Stimulated activated CD8-positive, alpha-beta memory T cell treated with anti-CD3 and anti-CD28 coated beads, Interleukin-4, amount 100 ng/mL, for 1 hour (primary cell): ENCODE results near the gene NFIC.
"Not testable (repeated sequence)": the region's sequence is repeated elsewhere in the genome, so short reads cannot be mapped to it uniquely, and the experiment has no call there.

Experiments
- DNase-seq, 2 donors: peaks; one replicate each; pipeline ENCODE4 v3.0.0-alpha.2; 2020; ENCODE audit warnings: low read depth in 2 of 2, low spot score in 1 of 2

NFIC gene

DNA sequence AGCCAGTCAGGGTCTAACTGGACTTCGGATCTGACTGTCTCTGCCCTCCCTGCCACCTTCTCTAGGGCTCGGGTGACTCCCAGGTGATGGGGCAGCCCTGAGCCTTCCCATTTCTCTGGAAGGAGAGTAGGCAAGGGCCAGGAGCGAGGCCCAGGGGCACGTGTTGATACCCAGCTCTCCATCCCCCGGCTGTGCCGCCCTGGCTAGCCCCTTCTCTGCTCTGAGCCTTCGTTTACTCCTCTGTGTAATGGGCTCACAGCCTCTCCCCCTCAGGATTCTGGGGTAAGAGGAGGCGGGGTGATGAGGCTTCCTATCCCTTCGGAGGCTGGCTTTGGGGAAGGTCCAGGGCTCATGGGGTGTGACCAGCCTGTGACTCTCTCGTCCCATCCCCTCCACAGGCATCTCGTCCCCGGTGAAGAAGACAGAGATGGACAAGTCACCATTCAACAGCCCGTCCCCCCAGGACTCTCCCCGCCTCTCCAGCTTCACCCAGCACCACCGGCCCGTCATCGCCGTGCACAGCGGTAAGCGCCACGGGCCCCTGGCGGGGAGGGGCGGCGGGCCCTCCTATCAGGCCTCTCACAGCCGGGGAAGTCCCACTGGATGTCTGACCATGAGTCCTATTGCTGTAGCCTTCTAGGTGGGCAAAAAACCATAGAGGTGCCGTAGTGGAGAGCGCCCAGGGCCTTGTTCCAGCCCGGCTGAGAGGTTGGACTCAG, 82.4 kb downstream of the NFIC start:
- DNase-seq: no peak

DNA sequence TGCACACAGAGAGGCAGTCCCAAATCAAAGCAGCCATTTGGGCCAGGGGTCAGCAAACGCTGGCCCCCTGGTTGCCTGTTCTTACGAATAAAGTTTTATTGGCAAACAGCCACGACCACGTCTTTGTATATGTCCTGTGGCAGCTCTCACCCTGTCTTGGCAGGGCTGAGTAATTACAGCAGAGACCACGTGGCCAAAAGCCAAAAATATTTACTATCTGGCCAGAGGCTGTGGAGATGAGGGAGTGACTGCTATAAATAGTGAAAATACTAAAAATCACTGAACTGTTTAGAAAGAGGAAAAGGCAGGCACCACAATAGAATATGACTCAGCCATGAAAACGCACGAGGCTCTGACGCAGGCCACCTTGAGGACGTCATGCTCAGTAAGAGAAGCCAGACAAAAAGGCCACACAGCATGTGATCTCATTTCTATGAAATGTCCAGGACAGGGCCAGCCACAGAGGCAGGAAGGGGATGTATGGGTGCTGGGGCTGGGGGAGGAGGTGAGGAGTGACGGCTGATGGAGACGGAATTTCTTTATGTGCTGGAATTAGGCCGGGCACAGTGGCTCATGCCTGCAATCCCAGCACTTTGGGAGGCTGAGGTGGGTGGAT, 84.5 kb downstream of the NFIC start:
- DNase-seq: no peak

DNA sequence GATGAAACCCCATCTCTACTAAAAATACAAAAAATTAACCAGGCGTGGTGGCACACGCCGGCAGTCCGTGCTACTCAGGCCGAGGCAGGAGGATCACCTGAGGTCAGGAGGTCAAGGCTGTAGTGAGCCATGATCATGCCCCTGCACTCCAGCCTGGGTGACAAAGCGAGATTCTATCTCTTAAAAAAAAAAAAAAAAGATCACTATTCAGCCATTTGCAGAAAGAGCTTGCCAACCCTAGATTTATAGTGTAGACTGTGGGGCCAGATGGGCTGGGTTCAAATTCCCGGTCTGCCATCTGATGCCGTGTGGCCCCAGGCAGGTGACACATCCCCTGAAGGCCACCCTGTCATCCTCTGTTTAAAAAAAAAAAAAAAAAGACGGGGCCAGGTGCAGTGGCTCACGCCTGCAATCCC, 85.1 kb downstream of the NFIC start:
- DNase-seq: no peak

DNA sequence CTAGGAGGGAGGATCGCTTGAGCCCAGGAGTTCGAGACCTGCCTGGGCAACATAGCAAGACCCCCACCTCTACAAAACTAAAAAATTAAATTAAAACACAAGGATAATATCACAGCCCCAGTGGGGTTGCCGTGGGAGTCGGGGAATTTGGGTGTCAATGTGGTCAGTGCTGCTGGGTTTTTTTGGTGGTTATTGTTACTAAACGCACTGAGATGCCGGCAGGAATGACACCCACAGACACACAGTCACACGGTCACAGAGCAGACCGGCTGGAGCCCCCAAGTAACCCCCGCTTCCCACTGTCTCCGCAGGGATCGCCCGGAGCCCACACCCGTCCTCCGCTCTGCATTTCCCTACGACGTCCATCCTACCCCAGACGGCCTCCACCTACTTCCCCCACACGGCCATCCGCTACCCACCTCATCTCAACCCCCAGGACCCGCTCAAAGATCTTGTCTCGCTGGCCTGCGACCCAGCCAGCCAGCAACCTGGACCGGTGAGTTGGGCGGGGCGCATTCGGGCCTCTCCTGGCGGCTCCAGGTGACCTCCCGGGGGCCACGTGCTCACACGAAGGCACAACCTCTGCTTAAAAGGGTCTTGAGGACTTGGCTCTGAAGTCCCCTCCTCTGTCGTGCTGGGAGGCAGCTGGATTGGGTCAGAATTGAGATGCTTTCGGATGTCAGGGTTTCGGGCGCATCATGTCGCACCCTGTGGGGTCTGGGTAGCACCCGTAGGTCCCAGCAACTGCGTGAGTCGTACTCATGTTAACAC, 86.0 kb downstream of the NFIC start:
- no peak for DNase-seq

DNA sequence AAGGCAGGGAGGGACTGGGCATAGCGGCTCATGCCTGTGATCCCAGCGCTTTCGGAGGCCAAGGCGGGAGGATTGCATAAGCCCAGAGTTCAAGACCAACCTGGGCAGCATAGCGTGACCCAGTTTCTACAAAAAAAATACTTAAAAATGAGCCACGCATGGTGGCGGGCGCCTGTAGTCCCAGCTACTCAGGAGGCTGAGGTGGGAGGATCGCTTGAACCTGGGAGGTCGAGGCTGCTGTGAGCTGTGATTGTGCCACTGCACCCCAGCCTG, 86.5 kb downstream of the NFIC start:
- DNase-seq: not testable (repeated sequence)

DNA sequence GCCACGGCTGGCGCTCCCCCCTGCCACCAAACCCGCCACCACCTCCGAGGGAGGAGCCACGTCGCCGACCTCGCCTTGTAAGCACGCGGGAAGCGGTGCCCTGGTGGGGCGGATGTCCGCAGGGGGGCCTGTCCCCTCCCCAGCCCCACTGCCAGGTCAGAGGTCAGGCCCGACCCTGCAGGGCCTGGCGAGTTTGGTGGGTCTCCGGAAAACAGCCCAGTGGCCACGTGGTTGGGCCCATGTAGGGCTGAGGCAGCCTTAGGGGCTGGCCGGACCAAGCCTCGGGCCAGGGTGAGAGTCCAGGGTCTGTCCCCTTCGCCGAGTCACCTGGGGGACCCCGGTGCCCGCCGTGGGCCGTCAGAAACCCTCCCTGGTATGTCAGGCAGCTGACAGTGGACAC, 87.5 kb downstream of the NFIC start:
- no peak for DNase-seq

DNA sequence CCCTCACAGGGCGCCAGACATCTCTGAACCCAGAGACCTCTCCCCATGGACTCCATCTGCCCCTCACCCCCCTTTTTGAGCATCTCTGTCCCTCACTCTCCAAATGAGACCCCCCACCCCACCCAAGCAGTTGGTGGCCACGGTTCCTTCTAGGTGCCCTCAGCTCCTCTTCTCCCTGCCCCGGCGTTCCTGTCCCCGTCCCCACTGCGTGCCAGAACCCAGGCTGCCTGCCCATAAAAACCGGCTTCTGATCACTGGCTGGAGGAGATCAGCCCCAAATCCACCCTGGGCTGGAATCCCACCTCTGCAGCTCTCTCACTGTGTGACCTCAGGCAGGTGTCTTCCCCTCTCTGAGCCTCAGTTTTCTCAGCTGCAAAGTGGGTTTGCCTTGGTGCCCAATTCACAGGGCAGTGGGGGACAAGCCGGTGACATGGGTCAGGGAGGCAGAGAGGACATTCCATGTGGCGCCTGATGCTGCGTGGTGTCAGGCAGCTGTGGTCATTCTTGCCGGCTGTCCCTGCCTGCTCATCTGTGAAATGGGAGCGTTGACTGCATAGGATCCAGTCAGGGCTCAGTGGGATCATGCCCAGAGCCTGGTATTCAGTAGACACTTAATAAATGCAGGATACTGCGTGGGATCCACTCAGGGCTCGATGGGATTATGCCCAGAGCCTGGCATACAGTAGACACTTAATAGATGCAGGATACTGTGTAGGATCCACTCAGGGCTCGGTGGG, 88.4 kb downstream of the NFIC start:
- no peak for DNase-seq

DNA sequence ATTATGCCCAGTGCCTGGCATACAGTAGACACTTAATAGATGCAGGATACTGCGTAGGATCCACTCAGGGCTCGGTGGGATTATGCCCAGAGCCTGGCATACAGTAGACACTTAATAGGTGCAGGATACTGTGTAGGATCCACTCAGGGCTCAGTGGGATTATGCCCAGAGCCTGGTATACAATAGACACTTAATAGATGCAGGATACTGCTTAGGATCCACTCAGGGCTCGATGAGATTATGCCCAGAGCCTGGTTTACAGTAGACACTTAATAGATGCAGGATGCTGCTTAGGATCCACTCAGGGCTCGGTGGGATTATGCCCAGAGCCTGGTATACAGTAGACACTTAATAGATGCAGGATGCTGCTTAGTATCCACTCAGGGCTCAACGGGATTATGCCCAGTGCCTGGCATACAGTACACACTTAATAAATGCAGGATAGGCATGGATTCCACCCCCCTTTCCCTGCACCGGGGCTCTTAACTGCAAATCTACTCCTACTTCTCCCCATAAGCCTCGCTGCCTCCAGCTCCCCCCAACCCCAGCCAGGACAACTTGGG, 89.1 kb downstream of the NFIC start:
- DNase-seq: no peak

DNA sequence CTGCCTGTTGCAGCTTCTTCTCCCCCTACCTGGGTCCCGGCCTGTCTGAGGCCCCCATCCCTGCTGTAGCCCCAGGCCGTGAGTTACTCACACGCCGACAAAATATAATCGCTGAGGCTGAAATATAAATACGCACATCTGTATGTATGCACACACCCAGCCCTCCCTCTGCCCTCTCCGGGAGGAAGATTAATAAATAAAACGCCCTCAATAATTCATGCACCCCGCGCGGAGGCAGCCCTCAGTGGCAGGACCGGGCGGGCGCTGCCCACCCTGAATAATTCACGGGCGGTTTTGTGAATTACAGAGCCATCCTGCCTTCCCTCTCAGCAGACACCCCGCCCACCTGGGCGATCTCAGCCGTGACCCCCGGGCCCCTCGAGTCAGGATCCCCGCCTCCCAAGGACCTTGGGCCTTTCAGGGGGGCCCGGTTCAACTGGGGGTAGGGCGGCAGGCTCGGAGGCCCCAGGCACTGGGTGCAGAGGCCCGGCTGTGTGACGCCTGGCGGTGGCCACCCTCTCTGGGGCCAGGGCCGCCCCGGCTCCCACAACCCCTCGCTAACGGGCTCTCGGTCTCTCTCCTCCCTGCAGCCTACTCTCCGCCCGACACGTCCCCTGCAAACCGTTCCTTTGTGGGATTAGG, 89.7 kb downstream of the NFIC start:
- no peak for DNase-seq

DNA sequence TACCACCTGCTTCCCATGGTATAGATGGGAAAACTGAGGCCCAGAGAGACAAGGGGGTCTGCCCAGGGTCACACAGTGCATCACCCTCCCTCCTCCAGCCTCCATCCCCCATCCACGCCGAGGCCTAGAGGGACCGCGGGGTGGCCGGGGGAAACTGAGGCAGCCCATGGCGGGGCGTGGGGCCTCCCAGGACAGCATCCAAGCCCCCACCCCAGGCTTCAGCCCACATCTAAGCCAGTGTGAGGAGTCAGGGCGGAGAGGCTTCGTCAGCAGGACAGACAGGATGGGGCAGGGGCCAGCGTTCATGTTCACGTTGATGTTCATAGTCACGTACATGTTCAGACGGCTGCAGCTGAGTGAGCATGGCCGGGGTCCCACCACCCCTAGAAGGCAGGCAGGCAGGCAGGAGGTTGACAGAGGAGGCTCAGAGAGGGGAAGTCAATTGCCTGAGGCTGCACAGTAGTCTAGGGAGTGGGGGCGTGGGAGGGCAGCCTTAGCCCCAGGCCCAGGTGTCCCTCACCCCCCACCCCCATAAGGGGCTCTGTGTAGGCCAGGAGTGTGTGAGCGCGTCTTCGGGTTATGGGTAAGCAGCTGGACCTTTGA, 90.6 kb downstream of the NFIC start:
- DNase-seq: no peak

DNA sequence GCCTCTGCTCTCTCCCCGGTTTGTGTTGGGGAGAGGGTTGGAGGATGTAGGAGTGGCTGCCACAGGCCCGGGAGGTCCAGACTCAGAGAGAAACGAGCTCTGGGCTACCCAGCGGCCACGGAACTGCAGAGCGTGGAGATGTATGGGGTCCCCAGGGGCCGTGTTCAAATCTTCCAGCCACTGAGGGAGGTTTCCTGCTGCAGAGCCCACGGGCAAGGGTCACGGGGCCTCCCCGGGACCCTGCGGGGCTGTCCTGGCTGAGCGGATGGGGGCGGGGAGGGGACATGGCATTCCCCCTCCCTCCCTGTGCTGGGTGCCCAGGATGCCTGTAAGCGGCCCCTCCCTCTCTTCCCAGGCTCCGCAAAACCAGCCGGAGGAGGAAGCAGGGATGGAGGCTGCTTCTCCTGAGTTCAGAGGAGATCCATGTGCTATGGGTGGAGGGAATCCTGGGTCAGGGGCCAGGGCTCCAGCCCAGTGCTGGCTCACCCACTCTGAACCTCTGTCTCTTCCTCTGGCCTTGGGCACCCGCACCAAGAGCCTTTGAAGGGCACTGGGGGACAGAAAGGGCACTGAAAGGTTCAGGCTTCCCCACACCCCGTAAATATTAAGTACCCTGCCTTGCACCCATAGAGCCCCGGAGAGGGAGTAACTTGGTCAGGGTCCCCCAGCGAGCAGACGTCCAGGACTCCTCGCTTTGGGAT, 91.3 kb downstream of the NFIC start:
- DNase-seq: no peak

DNA sequence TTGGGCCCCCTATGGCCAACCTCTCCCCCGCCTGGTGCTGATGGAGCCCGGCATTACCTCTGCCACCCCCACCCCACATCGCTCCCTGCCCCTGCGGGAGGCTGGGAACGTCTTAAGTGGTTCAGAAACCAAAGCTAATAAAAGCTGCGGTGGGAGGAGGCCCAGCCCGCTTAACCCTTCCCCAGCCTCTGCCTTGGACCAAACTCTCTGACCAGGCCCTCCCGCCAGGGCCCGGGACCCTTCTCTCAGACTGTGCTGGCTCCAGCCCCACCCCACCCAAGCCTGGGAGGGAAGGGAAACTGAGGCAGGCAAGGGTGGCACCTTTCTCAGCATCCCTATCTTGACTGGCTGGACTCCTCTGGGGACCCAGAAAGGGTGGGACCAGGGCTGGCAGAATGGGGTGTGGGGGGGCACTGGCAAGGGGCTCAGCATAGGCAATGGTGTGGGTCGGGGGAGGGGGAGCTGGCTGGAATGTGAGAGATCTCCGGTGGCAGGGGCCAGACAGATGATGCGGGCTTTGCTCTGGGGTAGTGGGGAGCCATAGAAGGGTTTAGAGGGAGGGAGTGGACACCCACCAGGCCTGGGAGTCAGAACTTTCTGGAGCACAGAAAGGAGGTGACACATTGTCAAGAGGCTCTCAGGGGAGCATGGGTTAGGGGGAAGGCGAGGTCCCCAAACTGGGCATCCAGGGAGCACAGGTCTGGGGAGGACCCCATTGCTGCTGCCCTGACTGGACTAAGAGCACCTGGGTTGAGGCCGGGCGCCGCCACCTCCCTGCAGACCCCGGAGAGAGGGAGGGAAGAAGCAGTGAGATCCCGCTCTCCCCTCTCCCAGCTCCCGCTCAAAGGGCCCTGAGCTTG, 92.1 kb downstream of the NFIC start:
- no peak for DNase-seq

DNA sequence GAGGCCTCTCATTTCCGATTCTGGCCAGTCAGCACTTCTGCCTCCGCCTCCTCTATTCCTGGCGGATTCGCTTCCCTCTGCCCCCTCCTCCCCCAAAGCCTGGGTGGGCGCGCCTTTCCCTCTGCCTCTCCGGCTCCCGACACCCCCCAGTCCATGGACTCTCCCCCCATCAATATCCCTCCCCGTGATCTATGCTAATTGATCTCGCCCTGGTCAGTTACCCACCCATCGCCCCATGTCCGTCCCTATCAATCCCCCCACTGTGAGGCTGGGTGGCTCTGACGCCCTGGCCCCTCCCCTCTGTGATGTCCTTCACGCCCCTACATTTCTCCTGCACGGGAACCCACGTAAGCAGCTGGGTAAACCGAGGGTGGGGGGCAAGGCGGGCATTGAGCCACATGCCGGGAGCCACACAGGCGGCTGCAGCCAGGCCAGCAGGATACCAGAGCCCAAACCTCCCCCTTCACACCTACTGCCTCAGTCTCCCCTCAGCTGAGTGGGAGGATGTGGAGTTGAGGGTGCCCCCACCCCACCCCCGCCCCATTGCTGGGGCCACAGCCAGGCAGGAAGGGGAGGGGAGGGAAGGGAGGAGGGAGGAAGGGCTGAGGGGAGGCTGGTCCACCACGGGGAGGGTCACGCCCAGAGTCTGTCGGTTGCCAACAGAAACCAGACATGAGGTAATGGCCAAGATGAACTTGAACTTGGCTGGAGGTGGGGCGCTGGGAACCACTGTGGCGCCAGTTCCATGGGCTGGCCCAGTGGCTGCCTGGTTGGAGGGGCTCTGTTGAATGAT, 92.9 kb downstream of the NFIC start:
- no peak for DNase-seq

DNA sequence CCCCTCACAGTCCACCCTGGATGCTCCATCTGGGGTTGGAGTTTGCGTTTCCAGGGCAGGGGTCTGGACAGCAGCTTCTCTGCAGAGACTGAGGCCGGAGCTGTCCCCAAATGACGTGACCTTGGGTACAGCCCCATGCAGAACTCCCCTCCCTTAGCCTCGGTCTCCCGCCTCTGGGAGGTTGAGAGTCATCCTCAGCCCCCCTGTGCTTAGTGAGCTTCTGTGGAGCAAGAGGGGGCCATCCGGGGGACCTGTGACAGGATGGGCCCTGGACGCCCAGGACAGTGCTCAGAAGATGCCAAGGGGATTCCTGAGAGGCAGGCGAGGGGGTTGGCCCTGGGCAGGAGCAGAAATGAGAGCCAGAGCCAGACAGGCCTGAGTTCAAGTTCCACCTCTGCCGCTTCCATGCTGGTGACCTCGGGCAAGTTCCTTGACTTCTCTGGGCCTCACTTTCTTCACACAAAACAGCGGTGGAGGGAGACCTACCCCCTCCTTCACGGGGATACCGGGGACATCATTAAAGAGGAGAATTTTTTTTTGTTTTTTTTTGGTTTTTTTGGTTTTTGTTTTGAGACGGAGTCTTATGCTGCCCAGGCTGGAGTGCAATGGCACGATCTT, 93.7 kb downstream of the NFIC start:
- no peak for DNase-seq

DNA sequence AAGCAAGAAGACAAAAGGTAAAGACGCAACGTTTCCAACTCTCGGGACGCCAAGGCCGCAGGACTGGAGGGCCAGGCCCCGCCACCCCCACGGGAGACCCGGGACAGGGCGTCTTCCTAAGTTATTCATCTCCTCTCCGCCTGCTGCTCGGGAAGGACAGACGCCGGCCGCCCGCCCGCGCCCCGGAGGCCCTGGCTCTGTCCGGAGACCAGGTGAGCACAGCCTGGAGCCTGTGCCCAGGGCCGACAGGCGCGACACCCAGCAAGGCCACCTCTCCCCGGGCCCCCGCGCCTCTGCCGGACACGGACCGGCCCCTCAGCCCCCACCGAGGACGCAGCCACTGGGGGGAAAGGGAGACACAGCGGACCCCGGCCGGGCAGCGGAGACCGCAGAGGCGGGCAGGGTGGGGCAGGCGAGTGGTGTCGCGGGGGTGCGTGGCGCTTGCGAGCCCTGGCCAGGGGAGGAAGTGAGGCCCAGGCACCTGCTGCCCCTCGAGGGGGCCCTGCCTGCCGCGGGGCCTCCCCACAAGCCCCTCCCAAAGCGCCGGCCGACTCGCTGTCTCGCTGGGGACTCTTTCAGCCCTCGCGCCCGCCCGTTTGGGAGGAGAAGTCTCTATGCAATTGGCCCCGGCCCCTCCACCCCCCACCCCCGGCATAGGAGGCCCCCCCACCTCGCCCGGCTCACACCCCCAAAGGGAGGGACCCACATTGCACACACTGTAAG, 96.8 kb downstream of the NFIC start:
- DNase-seq: no peak

DNA sequence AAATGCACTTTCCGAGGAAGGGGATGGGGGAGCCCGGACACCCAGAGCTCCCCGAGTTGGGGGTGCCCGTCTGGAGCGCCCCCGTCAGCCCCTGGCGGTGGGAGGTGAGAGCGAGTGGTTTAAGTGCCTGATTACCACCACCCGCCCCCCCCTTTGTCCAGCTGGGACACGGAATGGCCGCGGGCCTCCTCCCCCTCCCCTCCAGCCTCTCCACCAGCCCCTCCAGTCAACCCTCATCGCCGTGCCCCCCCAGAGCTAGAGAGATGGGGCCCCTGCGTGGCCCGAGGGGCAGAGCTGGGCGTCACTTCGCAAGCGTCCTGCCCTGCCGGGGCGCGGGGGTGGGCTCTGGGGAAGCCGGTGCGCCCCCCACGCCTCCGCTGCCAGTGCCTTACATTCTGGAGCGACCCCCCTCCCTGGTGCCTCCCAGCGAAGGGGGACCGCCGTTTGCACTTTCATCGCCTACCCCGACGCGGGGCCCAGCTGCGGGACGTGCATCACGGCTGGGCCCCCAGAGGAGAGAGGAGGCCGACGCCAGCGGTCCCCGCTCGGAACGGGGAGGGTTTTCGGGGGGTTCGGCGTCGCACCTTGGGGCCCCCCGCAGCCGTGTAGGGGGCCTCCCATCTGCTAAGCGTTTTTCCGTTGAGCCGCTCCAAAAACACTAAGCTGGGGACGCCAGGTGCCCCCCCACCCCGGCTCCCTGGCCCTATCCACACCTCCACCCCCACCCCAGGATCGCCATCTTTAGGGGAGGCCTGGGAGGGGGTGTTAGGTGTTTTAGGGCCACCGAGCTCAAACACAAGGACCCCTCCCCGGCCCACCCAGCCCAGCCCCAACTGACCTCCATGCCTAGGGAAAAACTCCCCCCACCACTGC, 97.6 kb downstream of the NFIC start:
- DNase-seq: no peak
